HG03045 (cell line): ENCODE measurements around the gene MYH14.
"Not testable (repeated sequence)": the region's sequence is repeated elsewhere in the genome, so short reads cannot be mapped to it uniquely, and the experiment has no call there.

ENCODE experiments used
- ATAC-seq: cut with Tn5 transposase; IDR thresholded peaks from one replicate; pipeline ENCODE4 v1.9.1; 2021; ENCODE audit warnings: mild to moderate bottlenecking, moderate library complexity; ENCODE audit not compliant: unreplicated experiment

The MYH14 gene

DNA sequence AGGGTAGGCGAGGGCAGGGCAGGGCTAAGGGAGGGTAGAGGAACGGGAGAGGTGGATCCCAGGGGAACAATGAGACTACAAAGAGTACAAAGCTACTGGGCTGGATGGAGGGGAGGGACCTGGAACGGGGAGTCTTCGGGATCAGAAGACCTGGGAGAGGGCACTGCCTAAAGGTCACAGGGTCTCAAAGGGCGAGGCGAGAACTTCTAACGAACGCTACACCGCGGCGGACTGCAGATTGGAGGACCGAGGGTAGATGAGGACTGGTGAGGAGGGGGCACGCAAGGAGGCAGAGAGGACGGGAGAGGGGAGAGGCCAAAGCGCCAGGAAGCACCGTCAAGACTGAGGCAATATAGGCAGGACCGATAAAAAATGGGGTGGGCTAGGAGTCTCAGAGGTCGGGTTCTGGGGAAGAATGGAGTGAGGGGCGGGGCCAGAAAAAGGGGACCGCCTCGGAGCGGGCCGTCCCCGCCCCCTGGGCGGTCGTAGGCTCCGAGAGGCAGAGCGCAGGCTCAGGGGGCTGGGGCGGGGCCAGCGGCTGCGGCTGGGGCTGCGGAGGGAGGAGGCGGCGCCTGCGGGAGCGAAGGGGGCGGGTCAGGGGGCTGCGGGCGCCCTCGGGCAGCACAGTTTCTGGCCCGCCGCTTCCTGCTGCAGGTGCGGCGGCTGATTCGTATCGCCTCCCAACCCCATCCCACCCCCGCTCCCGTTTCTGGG, 127.1 kb downstream of the MYH14 start:
- ATAC-seq, result peak; percentile 26

DNA sequence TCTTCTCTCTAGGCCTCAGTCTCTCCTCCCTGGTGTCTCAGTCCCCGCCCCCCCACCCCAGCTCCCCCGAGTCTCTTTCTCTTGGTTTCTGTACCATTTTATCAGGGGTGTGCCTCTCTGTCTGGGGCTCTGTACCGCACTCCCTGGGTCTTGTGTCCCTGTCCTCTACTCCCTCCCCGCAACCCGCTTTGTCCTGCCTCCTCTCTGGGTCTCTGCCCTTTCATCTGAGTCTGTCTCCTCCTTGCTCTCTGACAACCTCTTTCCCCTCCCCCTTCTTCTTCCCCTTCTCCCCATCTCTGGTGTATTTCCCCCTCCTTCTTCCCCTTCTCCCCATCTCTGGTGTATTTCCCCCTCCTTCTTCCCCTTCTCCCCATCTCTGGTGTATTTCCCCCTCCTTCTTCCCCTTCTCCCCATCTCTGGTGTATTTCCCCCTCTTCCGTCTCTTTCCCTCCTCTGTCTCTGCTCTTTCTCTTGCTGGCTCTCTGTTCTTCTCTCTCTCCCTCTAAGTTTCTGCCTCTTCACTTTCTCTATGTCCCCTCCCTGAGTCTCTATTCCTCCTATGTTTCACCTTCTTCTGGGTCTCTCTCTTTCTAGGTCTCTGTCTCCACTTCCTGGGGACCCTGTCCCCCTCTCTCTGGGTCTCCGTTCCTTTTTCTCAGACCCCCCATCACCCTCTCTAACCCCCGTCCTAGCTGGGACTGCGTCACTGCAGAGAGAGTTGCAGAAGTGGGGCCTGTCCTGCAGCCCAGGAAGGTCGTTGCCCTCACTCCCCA, 128.0 kb downstream of the MYH14 start:
- ATAC-seq, result no peak

DNA sequence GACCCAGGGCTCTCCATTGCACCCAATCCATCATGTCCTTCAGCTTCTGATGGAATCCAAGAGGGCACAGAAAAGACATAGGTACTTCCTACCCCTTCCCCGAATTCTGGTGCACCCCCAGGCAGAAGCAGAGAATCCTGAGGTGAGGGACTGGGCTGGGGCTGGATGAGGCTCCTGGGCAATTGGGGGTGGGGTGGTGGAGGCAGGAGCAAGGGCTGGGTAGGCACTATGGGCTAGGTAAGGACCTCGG, 128.5 kb downstream of the MYH14 start:
- no peak for ATAC-seq

DNA sequence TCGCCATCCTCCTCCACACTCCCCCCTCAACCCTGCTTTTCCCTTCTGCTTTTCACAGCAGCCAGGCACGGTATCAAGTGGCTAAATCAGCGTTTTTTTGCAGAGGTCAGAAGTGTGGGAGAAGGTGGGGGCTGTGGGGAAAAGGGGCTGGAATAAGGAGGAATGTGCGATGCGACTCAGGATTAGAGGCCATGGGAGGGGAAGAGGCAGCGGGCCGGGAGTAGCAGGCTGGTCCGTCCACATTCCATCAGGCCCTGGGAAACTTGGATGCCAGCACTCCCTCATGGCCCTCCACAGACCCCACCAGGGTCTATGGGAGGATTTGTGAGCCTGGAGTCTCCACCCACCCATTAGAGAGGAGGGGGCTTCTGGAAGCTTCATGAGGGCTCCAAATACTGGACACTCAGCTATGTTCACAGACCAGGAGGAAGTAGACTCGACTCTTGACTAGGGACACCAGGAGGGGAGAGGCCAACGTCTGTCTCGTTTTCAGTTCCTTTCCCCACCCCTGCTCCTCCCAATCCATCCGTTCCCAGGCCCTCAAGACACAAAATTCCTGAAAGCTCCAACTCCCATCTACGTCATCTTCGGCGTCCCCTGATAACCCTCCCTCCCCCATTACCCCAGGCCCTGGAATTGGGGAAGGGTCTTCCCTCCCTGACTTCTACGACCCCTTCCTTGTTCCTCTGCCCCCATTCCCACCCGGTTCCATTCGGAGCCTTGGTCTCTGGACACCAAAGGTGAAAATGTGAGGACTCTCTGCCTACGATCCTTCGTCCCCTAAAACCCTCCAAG, 129.0 kb downstream of the MYH14 start:
- no peak for ATAC-seq

DNA sequence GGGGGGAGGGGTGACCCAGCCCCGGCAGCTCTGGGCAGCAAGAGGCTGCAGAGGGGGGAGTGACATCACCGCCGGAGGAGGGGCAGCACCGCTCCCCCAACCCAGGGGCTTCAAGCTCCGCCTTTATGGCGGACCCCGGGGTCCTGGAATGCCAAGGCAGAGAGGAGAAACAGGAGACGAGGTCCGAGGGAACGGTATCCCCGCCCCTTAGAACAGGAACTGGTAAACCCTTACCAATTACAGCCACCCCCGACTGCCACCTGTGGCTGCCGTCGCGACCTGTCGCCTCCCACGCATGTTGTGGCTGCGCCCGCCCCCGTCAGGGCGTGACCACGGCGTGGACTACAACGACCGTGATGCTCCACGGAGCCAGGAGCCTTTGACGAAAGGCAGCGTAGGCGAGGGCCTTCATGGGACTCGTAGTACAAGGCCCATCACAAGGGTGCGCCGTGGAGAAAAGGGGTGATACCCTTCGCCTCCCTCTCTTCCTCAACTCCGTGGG, 129.9 kb downstream of the MYH14 start:
- peak; percentile 44 for ATAC-seq

DNA sequence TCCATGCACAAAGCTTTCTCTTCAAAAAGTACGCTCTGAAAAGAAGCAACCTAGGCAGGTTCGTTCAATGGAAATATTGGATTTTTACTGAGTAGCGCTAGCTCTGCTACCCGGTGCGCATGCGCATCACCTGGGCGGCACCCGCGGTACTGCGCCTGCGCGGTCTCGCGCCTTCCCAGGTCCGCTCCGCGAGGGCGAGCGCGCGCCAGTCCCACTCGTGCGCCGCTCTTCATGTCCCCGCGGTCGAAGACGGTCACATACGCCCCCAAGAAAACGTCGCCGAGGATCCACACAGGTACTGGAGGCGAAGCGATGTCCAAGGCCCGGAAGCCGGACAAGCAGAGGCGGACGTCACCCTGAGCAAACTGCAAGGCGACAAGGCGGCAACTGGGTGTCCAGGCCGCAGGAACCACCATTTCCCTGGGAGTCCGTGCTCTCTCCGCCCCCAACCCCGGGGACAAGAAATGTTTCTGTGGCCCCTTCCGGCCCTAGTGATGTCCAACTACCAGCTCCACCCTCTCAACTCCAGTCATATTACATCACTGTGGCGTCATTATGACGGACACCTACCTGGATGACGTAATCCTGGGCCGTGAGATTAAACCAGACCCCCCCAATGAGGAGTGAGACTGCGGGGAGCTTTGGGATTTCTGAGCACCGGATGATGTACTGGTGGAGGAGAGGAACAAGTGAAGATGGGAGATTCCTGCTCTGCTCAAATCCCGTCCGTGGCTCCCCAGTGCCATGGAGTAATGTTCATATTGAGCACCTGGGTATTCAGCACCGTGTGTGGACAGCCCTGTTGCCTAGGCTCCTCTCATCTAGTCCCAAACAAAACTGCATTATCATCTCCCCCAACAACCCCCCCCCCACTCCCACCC, 130.6 kb downstream of the MYH14 start:
- ATAC-seq, result peak; percentile 29

DNA sequence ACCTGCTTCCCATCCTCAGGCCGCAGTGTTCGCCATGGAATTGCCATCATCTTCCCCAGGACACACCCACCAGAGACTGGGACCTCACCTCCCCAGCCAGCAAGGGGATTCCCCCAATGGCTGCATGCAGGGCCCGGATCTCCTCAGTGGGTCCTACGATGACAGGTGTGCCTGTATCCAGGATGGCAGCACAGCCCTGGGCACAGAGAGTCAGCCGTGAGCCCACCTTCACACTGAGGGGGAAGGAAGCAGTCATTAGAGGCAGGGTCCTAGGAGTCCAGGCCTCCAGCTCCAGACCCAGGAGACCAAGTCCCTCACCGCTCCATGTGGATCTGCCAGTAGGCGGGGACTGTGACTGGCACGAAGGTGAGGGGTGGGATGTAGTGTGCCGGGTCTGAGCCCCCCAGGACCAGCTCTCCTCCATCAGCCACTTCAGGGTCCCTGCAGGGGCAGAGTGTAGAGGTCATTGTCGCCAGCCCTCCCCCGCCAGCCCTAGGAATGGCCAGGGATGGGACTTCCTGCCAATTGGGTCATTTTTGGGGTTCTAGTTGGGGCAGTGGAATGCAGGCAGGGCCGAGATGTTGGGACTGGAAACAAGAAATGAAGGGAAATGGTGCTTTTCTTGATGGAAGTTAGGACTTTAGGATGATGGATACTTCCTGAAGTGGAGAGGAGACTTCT, 131.5 kb downstream of the MYH14 start:
- no peak for ATAC-seq

DNA sequence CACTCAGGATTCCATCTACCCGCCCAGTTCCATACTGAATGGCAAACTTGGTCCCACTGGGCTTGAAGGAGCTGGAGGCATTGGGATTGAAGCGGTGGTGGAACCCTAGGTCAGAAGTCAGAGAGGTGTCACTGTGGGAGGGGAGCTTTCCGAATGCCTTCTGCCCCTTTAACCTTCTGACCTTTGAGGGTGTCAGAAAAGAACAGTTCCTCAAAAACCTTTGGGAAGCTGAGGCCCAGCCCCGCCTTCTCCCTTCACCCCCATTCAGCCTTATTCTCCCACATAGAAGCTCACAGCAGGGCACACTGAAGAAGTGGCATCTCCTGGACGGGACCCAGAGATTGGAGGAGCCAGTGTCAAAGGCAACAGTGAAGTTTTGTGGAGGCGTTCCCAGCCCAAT, 133.6 kb downstream of the MYH14 start:
- ATAC-seq, result not testable (repeated sequence)

DNA sequence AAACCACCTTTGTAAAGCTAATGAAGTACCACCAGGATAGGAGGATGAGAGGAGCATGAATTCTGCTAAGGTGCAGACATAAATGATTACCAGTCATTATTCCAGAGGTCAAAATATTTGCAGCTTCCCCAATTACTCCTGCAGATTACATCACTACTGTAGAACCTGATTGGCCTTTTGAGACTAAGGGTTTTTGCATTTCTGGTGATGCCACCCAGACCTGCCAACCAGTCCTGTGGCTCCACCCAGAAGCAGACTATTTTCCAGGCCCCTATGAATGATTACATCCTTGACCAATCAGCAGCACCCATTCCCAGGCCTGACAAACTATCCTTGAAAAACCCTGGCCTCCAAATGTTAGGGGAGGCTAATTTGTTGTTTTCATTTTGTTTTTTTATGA, 136.9 kb downstream of the MYH14 start:
- ATAC-seq, result no peak

DNA sequence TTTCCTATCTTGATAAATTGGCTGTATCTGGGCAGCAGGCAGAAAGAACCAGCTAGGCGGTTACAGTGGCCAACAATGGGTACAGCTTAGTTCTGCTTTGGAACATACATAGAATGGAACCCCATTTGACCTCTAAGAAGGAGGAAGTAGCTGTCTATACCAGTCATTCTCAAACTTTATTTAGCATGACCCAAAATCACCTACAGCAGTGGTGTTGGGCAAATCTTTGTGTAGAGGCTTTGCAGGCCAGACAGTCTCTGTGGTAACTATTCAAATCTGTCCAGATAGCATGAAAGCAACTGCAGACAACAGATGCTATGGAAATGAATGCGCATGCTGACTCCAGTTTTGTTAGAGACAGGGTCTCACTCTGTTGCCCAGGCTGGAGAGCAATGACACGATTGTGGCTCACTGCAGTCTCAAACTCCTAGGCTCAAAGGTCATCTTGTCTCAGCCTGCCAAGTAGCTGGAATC, 137.7 kb downstream of the MYH14 start:
- ATAC-seq, result peak; percentile 48

DNA sequence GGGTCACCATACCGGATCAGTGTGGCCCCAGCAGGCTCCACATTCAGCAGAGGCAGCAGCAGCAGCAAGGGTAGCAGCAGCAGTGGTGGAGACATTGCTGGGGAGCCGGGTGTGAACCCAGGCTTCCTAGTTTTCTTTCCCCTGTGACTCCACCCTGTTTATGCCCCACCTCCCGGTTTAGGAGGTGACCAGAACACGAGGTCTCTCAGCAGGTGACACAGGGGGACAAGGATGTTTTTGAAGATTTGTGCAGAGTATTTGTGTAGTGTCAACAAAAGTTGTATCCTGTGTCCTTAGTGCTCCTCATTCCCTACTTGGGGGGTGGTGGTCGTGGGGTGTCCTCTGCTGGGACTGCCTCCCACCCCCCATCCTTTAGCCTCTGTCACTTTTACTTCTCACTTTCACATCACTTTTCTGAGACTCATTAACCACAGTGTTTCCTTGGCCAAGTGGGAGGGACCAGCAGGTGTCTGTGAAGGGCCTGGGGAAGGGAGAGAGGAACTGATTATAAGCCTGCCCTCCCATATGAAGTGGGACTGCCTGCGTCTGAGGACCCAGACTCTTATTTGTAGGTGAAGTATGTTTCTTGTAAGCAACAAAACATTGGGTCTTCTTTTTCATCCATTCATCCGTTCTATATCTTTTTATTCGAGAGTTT, 141.4 kb downstream of the MYH14 start:
- ATAC-seq, result no peak

DNA sequence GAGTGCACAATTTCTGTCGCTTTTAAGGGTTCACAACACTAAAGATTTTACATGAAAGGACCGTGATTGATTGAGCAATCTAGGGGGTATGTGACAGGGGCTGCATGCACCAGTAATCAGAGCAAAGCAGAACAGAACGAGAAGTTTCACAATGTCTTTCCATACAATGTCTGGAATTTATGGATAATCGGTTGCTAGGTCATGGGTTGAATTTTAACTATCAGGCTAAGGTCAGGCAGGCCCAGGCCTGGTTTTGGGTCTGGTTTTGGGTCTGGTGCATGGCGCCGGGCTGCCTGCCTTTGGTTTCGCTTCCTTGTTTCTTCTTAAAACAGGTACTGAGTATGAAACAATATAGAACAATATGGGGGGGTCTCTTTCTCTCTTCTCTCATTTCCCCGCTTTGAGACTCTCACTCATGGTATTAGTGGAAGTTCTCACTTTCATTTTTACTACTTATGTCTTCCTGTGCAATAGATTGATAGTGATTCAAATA, 143.7 kb downstream of the MYH14 start:
- not testable (repeated sequence) for ATAC-seq

DNA sequence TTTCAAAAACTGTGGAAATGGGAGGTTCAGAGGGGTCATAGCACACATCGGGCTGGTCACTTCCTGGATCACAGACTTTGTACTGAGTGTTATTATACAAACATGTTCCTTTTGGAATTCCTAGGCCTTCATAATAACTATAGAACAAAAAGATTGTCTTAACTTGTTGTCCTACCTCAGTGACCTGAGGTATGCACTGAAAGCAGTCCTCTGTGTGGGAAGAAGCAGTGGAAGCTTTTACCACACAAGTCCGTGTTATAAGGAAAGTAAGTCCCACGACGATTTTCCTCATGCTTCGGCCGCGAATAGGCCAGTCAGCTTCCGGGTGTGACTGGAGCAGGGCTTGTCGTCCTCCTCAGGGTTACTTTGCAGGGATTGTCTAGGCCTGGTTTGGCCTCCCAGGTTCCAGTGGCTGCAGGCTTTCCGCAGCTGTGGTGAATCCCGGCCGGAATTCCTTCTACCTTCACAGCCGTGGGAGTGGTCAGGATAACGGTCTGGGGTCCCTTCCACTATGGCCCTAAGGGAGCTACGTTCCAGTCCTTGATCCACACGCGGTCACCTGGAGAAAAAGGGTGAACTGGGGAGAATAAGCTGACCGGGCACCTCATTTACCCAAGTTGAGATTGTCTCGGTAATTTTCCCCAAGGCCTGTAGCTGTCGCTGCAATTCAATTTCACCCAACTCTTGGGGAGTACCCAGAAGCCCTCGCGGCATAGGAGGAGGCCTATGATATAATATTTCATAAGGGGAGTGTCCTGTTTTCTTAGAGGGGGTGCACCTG, 146.0 kb downstream of the MYH14 start:
- ATAC-seq, result no peak

DNA sequence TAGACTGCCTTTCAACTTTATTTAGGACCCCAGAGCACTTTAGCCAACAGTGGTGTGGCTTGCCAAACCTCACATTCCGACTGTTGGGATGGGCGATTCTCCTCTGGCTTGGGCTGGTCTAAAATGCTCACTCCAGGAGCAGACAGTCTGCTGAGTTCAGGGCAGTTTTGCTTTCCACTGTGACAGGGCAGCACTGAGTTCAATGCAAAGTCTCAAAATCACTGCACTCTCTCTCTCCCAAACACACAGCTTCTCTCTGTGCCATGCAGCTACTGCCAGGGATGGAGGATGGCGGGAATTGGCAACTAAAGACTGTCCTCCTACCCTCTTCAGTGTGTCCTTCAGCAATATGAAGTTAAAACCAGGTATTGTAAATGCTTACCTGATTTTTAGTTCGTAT, 148.8 kb downstream of the MYH14 start:
- ATAC-seq, result no peak

DNA sequence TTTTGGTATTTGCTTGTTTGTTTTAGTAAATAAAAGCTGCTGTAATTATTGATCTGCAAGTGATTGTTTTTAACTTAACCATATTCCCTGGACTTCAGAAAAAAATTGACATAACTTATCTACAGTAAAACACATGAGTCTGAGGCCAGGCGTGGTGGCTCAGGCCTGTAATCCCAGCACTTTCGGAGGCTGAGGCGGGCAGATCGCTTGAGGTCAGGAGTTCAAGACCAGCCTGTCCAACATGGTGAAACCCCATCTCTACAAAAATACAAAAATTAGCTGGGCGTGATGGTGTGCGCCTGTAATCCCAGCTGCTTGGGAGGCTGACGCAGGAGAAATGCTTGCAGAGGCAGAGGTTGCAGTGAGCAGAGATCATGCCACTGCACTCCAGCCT, 150.1 kb downstream of the MYH14 start:
- ATAC-seq, result not testable (repeated sequence)

DNA sequence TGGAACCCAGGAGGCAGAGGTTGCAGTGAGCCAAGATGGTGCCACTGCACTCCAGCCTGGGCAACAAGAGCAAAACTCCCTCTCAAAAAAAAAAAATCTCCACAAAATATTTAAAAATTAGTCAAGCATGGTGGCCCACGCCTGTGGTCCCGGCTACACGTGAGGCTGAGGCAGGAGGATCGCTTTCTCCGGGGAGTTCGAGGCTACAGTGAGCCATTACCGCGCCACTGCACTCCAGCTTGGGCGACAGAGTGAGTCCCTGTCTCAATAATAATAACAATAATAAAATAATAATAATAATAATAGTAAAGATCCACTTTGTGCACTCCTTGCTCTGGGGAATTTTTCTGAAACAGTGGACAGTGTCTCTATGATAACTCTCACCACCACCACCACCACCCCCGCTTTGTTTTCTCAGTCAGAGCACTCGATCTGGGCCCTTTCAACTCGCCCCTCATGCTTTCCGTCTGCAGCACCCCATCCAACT, 153.3 kb downstream of the MYH14 start:
- ATAC-seq, result no peak

DNA sequence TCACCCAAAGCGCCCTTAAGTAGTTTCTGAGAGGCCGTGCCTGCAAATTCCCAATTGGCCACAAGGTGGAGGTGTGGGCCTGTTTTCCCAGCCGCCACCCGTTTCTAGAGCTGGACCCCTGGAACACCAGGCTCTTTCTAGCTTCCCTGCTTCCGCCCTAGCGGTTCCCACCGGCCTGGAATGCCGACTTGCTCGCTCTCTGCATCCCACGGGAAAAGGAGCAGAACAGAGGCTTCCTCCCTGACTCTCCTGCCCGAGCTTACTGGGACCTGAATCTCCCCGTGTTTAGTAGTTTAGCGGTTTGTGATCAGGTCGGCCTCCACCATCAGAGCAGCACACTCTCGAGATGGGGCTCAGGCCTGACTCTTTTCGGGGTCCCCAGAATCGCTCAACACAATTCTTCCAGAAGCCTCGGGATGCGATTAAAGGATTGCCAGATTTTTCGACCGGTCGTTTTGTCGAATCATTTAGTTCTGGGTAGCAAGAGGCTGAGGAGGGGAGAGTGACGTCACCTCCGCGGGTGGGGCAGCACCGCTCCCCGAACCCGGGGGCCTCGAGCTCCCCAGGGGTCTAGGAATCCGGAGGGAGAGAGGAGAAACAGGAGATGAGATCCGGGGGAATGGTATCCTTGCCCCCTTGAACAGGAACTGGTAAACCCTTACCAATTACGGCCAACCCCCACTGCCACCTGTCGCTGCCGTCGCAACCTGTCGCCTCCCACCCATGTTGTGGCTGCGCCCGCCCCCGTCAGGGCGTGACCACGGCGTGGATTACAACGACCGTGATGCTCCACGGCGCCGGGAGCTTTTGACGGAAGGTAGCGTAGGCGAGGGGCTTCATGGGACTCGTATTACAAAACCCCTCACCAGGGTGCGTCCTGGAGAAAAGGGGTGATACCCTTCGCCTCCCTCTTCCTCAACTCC, 154.0 kb downstream of the MYH14 start:
- ATAC-seq, result peak; percentile 55
